Ascending aorta (tissue), 2 donors: Measurements from ENCODE around the gene TPST2. TPM values are rescaled to one million over a fixed set of nuclear protein-coding genes. Genes with fewer than 3 reads are reported as not detected.

Experiments
- DNase-seq, 2 donors: peaks; one replicate each; pipeline ENCODE4 v3.0.0-alpha.2; 2019; ENCODE audit warnings: low spot score in 2 of 2
- H3K27ac ChIP-seq, 2 donors: fragments of 200-600 bp; sonication (generic); one replicate each; pipeline ENCODE4 v1.5.1; 2016 to 2017; ENCODE audit warnings: mild to moderate bottlenecking in 1 of 2
- H3K27me3 ChIP-seq: fragments of 200-600 bp; sonication (generic); one replicate; pipeline ENCODE4 v1.5.1; 2017
- H3K36me3 ChIP-seq, 2 donors: fragments of 200-600 bp; sonication (generic); one replicate each; pipeline ENCODE4 v1.5.1; 2016
- H3K4me1 ChIP-seq, 2 donors: fragments of 200-600 bp; sonication (generic); one replicate each; pipeline ENCODE4 v1.5.1; 2016 to 2017; ENCODE audit warnings: mild to moderate bottlenecking in 1 of 2
- H3K4me3 ChIP-seq, 2 donors: fragments of 200-600 bp; sonication (generic); one replicate each; pipeline ENCODE4 v1.5.1; 2016 to 2017; ENCODE audit warnings: mild to moderate bottlenecking in 1 of 2
- H3K9me3 ChIP-seq, 2 donors: fragments of 200-600 bp; sonication (generic); one replicate each; pipeline ENCODE4 v1.5.1; 2016
- CTCF ChIP-seq, 3 experiments: fragments of 200-600 bp in 2 of 3; fragments of 450-650 bp in 1 of 3; sonication (generic) in 2 of 3; IDR thresholded peaks; one replicate each; pipeline ENCODE4 v1.5.1; 2016 to 2019; ENCODE audit warnings: antibody characterized with exemption in 3 of 3, mild to moderate bottlenecking in 1 of 3, moderate library complexity in 1 of 3
- intact Hi-C: fragments of 100-400 bp; cut with DNase I; formaldehyde crosslinking; loops from one replicate; pipeline ENCODE4 v1.15.1; 2023
- total RNA-seq: library from RNA; depleted of rRNA; stranded (reverse); fragments of >200 nt; gene quantifications from one replicate; pipeline ENCODE4 v1.1.0, GENCODE V29; 2016

The TPST2 gene
- total RNA-seq, 1 donor from 2014 or later: 251 TPM

- no peaks in the 10 kb centered on the region for H3K27me3 ChIP-seq
- intact Hi-C loops: no loop called here
- no peak for TF ChIP-seq CTCF (IDR thresholded peaks at IDR 0.05)
- H3K27ac ChIP-seq: no peak overlapping the region
- H3K4me1 ChIP-seq: peaks cover 3 to 5% of the 10 kb centered on the region in 2 donors
- no peaks in the 10 kb centered on the region for H3K9me3 ChIP-seq
- DNase-seq: no peak
- no peak overlapping the region for H3K4me3 ChIP-seq
- no peaks in the 10 kb centered on the region for H3K36me3 ChIP-seq
Observed at GRCh38 chr22:26553056-26553752, 36.7 kb downstream of the TPST2 start.

- H3K27ac ChIP-seq: no peak overlapping the region
- H3K4me1 ChIP-seq: peaks cover 3 to 5% of the 10 kb centered on the region in 2 donors
- intact Hi-C loops: no loop called here
- H3K36me3 ChIP-seq: no peaks in the 10 kb centered on the region
- no peak for DNase-seq
- no peak overlapping the region for H3K4me3 ChIP-seq
- no peak for TF ChIP-seq CTCF (IDR thresholded peaks at IDR 0.05)
- no peaks in the 10 kb centered on the region for H3K27me3 ChIP-seq
- H3K9me3 ChIP-seq: no peaks in the 10 kb centered on the region
Observed at GRCh38 chr22:26552466-26552865, 37.5 kb downstream of the TPST2 start.

GRCh38 chr22:26551568-26551967 is 38.4 kb downstream of the TPST2 start:
- Histone ChIP-seq H3K9me3 (no peaks in the 10 kb centered on the region), H3K4me3 (no peak overlapping the region), H3K4me1 (peaks cover 3 to 5% of the 10 kb centered on the region in 2 donors), H3K27ac (no peak overlapping the region), H3K36me3 (no peaks in the 10 kb centered on the region), H3K27me3 (no peaks in the 10 kb centered on the region)
- intact Hi-C loops: no loop called here
- DNase-seq: no peak
- no peak for TF ChIP-seq CTCF (IDR thresholded peaks at IDR 0.05)

- peak overlapping the region; percentile 27 to 43 for H3K27ac ChIP-seq
- H3K4me3 ChIP-seq: no peak overlapping the region
- peak in 1 of 2 donors; percentile 70 for DNase-seq
Observed at GRCh38 chr22:26550498-26551033, 39.4 kb downstream of the TPST2 start.

GRCh38 chr22:26549902-26550497 is 39.9 kb downstream of the TPST2 start:
- no peak for DNase-seq
- peaks cover 3 to 5% of the 10 kb centered on the region in 2 donors for H3K4me1 ChIP-seq
- no peaks in the 10 kb centered on the region for H3K9me3 ChIP-seq
- intact Hi-C loops: no loop called here
- H3K4me3 ChIP-seq: no peak overlapping the region
- no peaks in the 10 kb centered on the region for H3K36me3 ChIP-seq
- no peaks in the 10 kb centered on the region for H3K27me3 ChIP-seq
- TF ChIP-seq CTCF (IDR thresholded peaks at IDR 0.05): no peak
- no peak overlapping the region for H3K27ac ChIP-seq

More at GRCh38 chr22:26550498-26551033, 39.4 kb downstream of the TPST2 start:
- intact Hi-C loops: no loop called here
- H3K36me3 ChIP-seq: no peaks in the 10 kb centered on the region
- no peaks in the 10 kb centered on the region for H3K27me3 ChIP-seq
- H3K9me3 ChIP-seq: no peaks in the 10 kb centered on the region
- peaks cover 3 to 5% of the 10 kb centered on the region in 2 donors for H3K4me1 ChIP-seq
- no peak for TF ChIP-seq CTCF (IDR thresholded peaks at IDR 0.05)
